GM20000 (cell line): ENCODE measurements around the gene EFCAB9.

ENCODE experiments used
- DNase-seq: peaks from one replicate; pipeline ENCODE4 v3.0.0; 2012; ENCODE audit warnings: low spot score
- CTCF ChIP-seq: IDR thresholded peaks from 2 replicates; pipeline ENCODE4 v1.5.1; 2012; ENCODE audit warnings: mild to moderate bottlenecking, control low read depth; ENCODE audit errors: extremely low read depth, missing control alignments

Gene EFCAB9

GRCh38 chr5:172193872-172194271 lies at the start of gene EFCAB9:
EFCAB9 (plus strand) TSS chr5:172194172; CDS start chr5:172194173, 1 bp downstream.
- DNase-seq = no peak
- TF ChIP-seq CTCF = no peak

GRCh38 chr5:172144291-172144815 lies 49.6 kb upstream of the EFCAB9 start:
- DNase-seq = peak; percentile 36

GRCh38 chr5:172144931-172145869 lies 48.8 kb upstream of the EFCAB9 start:
- no peak for TF ChIP-seq CTCF

More at GRCh38 chr5:172144291-172144815, 49.6 kb upstream of the EFCAB9 start:
- no peak for TF ChIP-seq CTCF

GRCh38 chr5:172145870-172146747 lies 47.9 kb upstream of the EFCAB9 start:
- no peak for DNase-seq
- no peak for TF ChIP-seq CTCF

More at GRCh38 chr5:172144931-172145869, 48.8 kb upstream of the EFCAB9 start:
- no peak for DNase-seq

GRCh38 chr5:172146748-172147092 lies 47.3 kb upstream of the EFCAB9 start:
- DNase-seq = no peak
- TF ChIP-seq CTCF = no peak

- DNase-seq = no peak
- no peak for TF ChIP-seq CTCF
These were observed 46.1 kb upstream of the EFCAB9 start for GRCh38 chr5:172147857-172148256.
